A549 (cell line): Measurements from ENCODE around the gene IL22RA2.

Experiments used
- CEBPB ChIP-seq, 2 experiments: fragments of >200 bp in 1 of 2; sonication (Bioruptor Twin) in 1 of 2; formaldehyde crosslinking in 1 of 2; IDR thresholded peaks; 2 replicates each; pipeline ENCODE4 v1.6.1; 2012 to 2016
- CHD2 ChIP-seq: fragments of 150-350 bp; IDR thresholded peaks from 2 replicates; pipeline ENCODE4 v1.6.1; 2014; ENCODE audit warnings: low read length; ENCODE audit not compliant: partially characterized antibody
- MYC ChIP-seq: IDR thresholded peaks from 2 replicates; pipeline ENCODE4 v1.6.1; 2012; ENCODE audit warnings: mild to moderate bottlenecking, inconsistent platforms, low read length, improper control_type of control experiment, borderline replicate concordance
- POLR2A ChIP-seq: IDR thresholded peaks from 2 replicates; pipeline ENCODE4 v1.6.1; 2012; ENCODE audit warnings: mild to moderate bottlenecking, low read length
- ZSCAN20 ChIP-seq: fragments of 250-450 bp; sonication (Bioruptor Pico); IDR thresholded peaks from 2 replicates; pipeline ENCODE4 v1.8.0; 2022; ENCODE audit warnings: mild to moderate bottlenecking, moderate library complexity
- TF ChIP-seq, protein P1 (sequence below): fragments of >200 bp; sonication (Bioruptor Twin); formaldehyde crosslinking; IDR thresholded peaks from 3 replicates; pipeline ENCODE4 v1.5.1; 2016

DNA sequence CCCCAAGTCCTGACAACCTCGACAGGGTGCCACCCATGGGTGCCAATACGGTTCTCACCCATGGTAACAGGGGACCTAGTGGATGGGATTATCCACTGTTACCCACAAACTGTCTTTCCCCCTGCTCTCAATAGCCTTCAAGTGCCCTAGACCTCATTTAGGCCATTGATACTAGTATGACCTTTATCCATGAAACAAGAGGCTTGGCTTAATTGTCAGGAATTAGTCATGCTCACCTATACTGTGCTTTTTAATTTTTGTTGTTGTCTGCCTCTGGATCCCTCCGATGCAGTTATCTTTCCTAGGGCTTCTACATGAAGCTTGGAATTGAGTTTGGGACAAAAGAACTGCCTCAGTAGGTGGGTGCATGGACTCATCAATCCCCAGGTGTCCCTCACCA, 11.8 kb upstream of the IL22RA2 start:
- TF ChIP-seq POLR2A (no peak), ZSCAN20 (CRISPR knock-in tag) (no peak), CHD2 (no peak), MYC (no peak), CEBPB (IDR thresholded peaks at IDR 0.05) (no peak)
- TF ChIP-seq, protein P1, sequence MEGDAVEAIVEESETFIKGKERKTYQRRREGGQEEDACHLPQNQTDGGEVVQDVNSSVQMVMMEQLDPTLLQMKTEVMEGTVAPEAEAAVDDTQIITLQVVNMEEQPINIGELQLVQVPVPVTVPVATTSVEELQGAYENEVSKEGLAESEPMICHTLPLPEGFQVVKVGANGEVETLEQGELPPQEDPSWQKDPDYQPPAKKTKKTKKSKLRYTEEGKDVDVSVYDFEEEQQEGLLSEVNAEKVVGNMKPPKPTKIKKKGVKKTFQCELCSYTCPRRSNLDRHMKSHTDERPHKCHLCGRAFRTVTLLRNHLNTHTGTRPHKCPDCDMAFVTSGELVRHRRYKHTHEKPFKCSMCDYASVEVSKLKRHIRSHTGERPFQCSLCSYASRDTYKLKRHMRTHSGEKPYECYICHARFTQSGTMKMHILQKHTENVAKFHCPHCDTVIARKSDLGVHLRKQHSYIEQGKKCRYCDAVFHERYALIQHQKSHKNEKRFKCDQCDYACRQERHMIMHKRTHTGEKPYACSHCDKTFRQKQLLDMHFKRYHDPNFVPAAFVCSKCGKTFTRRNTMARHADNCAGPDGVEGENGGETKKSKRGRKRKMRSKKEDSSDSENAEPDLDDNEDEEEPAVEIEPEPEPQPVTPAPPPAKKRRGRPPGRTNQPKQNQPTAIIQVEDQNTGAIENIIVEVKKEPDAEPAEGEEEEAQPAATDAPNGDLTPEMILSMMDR = no peak
